Sigmoid colon (tissue), 7 donors: ENCODE data around the gene ASPG. TPM values are rescaled to one million over a fixed set of nuclear protein-coding genes. Genes with fewer than 3 reads are reported as not detected.

Experiments used
- DNase-seq: peaks from one replicate; pipeline ENCODE4 v3.0.0-alpha.2; 2019
- H3K27ac ChIP-seq, 4 donors: fragments of 200-600 bp; sonication (generic); one replicate each; pipeline ENCODE4 v1.5.1; 2016 to 2019; ENCODE audit warnings: mild to moderate bottlenecking in 1 of 4
- H3K27me3 ChIP-seq, 3 donors: fragments of 200-600 bp; sonication (generic); one replicate each; pipeline ENCODE4 v1.5.1; 2019; ENCODE audit warnings: mild to moderate bottlenecking in 1 of 3
- H3K36me3 ChIP-seq, 4 donors: fragments of 200-600 bp; sonication (generic); one replicate each; pipeline ENCODE4 v1.5.1; 2016 to 2019
- H3K4me1 ChIP-seq, 4 donors: fragments of 200-600 bp; sonication (generic); one replicate each; pipeline ENCODE4 v1.5.1; 2017 to 2019
- H3K4me3 ChIP-seq, 4 donors: fragments of 200-600 bp; sonication (generic); one replicate each; pipeline ENCODE4 v1.5.1; 2017 to 2019; ENCODE audit warnings: mild to moderate bottlenecking in 2 of 4, moderate library complexity in 1 of 4
- H3K9me3 ChIP-seq, 4 donors: fragments of 200-600 bp in 3 of 4; sonication (generic) in 3 of 4; one replicate each; pipeline versions ENCODE4 v1.5.1 to v1.6.1; 2013 to 2019
- CTCF ChIP-seq, 4 experiments: fragments of 450-650 bp in 3 of 4; fragments of 200-600 bp in 1 of 4; IDR thresholded peaks; one replicate each; pipeline ENCODE4 v1.5.1; 2016 to 2019; ENCODE audit warnings: antibody characterized with exemption in 4 of 4, mild to moderate bottlenecking in 3 of 4, moderate library complexity in 2 of 4
- EP300 ChIP-seq, 4 donors: sonication (generic); formaldehyde crosslinking; IDR thresholded peaks; one replicate each; pipeline ENCODE4 v1.6.1; 2017; ENCODE audit warnings: antibody characterized with exemption in 4 of 4
- POLR2A ChIP-seq, 2 donors: fragments of 450-650 bp; IDR thresholded peaks; one replicate each; pipeline ENCODE4 v1.6.1; 2016; ENCODE audit warnings: antibody characterized with exemption in 2 of 2, mild to moderate bottlenecking in 2 of 2, moderate library complexity in 2 of 2
- POLR2AphosphoS5 ChIP-seq, 4 donors: sonication (generic); formaldehyde crosslinking; IDR thresholded peaks; one replicate each; pipeline ENCODE4 v1.6.1; 2017; ENCODE audit warnings: antibody characterized with exemption in 4 of 4
- WGBS, 2 donors: extraction: QIAGEN DNeasy Blood & Tissue Kit; methylation state at CpG; one replicate each; pipeline ENCODE4 v1.1.7; 2013; 5-methylcytosine and 5-hydroxymethylcytosine counted together
- intact Hi-C: fragments of 100-400 bp; cut with DNase I; formaldehyde crosslinking; loops from one replicate; pipeline ENCODE4 v1.15.1; 2023
- polyA plus RNA-seq, 3 donors: library from polyadenylated mRNA; stranded (reverse); fragments of 200-250 nt; gene quantifications; one replicate each; pipeline ENCODE4 v1.2.3, GENCODE V29; 2013
- total RNA-seq, 4 donors: library from RNA; depleted of rRNA; stranded (reverse); fragments of >200 nt; gene quantifications; one replicate each; pipeline ENCODE4 v1.1.0, GENCODE V29; 2016
- donor health status: healthy with polysubstance abuse.
- donor health status: Bipolar disorder and iron deficiency.
- donor health status: healthy.

Gene ASPG
- total and polyA plus RNA-seq, 7 donors = 0.14 to 24.6 (median 3.5) TPM; not detected in 1

- Histone ChIP-seq H3K9me3 (peaks cover 3 to 10% (median 5%) of the 10 kb centered on the region in 4 donors), H3K27ac (no peak overlapping the region), H3K27me3 (peaks cover 38 to 77% (median 54%) of the 10 kb centered on the region in 3 donors), H3K36me3 (no peaks in the 10 kb centered on the region), H3K4me3 (no peak overlapping the region), H3K4me1 (peaks cover 0 to 41% (median 37%) of the 10 kb centered on the region in 4 donors)
- no peak for DNase-seq
- WGBS, 2 donors = 33 to 58% methylated on average over 31 of the region's 31 CpGs
- TF ChIP-seq POLR2AphosphoS5 (IDR thresholded peaks at IDR 0.05) = no peak
- TF ChIP-seq EP300 (IDR thresholded peaks at IDR 0.05) = no peak
- TF ChIP-seq POLR2A (IDR thresholded peaks at IDR 0.05) = no peak
- TF ChIP-seq CTCF (IDR thresholded peaks at IDR 0.05) = no peak
- intact Hi-C loops = no loop called here
Measured at GRCh38 chr14:104134061-104134965, 48.8 kb downstream of the ASPG start.

GRCh38 chr14:104135121-104135903, 49.8 kb downstream of the ASPG start:
- WGBS, 2 donors = 4 to 5% methylated on average over 47 of the region's 47 CpGs
- Histone ChIP-seq H3K27ac (no peak overlapping the region), H3K4me1 (peaks cover 0 to 45% (median 39%) of the 10 kb centered on the region in 4 donors), H3K36me3 (no peaks in the 10 kb centered on the region), H3K9me3 (peaks cover 0 to 2% (median under 1%) of the 10 kb centered on the region in 4 donors), H3K4me3 (no peak overlapping the region), H3K27me3 (peaks cover 37 to 79% (median 59%) of the 10 kb centered on the region in 3 donors)
- no peak for DNase-seq
- TF ChIP-seq POLR2A (IDR thresholded peaks at IDR 0.05) (no peak), POLR2AphosphoS5 (IDR thresholded peaks at IDR 0.05) (no peak), EP300 (IDR thresholded peaks at IDR 0.05) (no peak), CTCF (IDR thresholded peaks at IDR 0.05) (no peak)
- intact Hi-C loops = no loop called here

- TF ChIP-seq POLR2AphosphoS5 (IDR thresholded peaks at IDR 0.05) (no peak), CTCF (IDR thresholded peaks at IDR 0.05) (no peak), EP300 (IDR thresholded peaks at IDR 0.05) (no peak), POLR2A (IDR thresholded peaks at IDR 0.05) (no peak)
- H3K4me1 ChIP-seq = peaks cover 0 to 45% (median 39%) of the 10 kb centered on the region in 4 donors
- no peak overlapping the region for H3K27ac ChIP-seq
- H3K27me3 ChIP-seq = peaks cover 37 to 76% (median 59%) of the 10 kb centered on the region in 3 donors
- intact Hi-C loops = no loop called here
- H3K9me3 ChIP-seq = no peaks in the 10 kb centered on the region
- WGBS, 2 donors = 1 to 2% methylated on average over 78 of the region's 78 CpGs
- no peaks in the 10 kb centered on the region for H3K36me3 ChIP-seq
- no peak for DNase-seq
- peak overlapping the region in 1 of 4 donors; percentile 27 for H3K4me3 ChIP-seq
Measured at GRCh38 chr14:104135904-104136471, 50.5 kb downstream of the ASPG start.

- 2 to 4% methylated on average over 77 of the region's 77 CpGs for WGBS, 2 donors
- peaks cover 37 to 70% (median 59%) of the 10 kb centered on the region in 3 donors for H3K27me3 ChIP-seq
Measured at GRCh38 chr14:104136472-104137296, 51.2 kb downstream of the ASPG start.

More at GRCh38 chr14:104136472-104137296, 51.2 kb downstream of the ASPG start:
- no peak for DNase-seq
- Histone ChIP-seq H3K4me1 (peaks cover 0 to 45% (median 39%) of the 10 kb centered on the region in 4 donors), H3K4me3 (peak overlapping the region in 1 of 4 donors; percentile 27), H3K27ac (no peak overlapping the region), H3K9me3 (no peaks in the 10 kb centered on the region), H3K36me3 (no peaks in the 10 kb centered on the region)
- TF ChIP-seq POLR2A (IDR thresholded peaks at IDR 0.05) (no peak), CTCF (IDR thresholded peaks at IDR 0.05) (no peak), POLR2AphosphoS5 (IDR thresholded peaks at IDR 0.05) (no peak), EP300 (IDR thresholded peaks at IDR 0.05) (no peak)
- intact Hi-C loops = loop anchor here (1.0 kb wide), 2 partner anchors 428 to 504 kb away; no protein-coding TSS in a partner anchor
